ENCODE measurements around the gene AKAP13. TPM values are rescaled to one million over a fixed set of nuclear protein-coding genes. Genes with fewer than 3 reads are reported as not detected.

AKAP13 gene
- polyA plus RNA-seq, 1 donor from 2014 or later, result 10.0 TPM

- no peaks in the 10 kb centered on the region for H3K36me3 ChIP-seq (ENCODE audit: insufficient read depth, low read length)
- no peaks in the 10 kb centered on the region for H3K9me3 ChIP-seq (ENCODE audit: low read length)
- H3K4me3 ChIP-seq (ENCODE audit: low read length), result no peak overlapping the region
- H3K9ac ChIP-seq (ENCODE audit: low read length), result no peak overlapping the region
- H2AFZ ChIP-seq (ENCODE audit: low read depth, low read length), result no peak overlapping the region
- no peaks in the 10 kb centered on the region for H3K9me2 ChIP-seq (ENCODE audit: insufficient read depth, low read length)
- H3K27me3 ChIP-seq (ENCODE audit: insufficient read depth, low read depth, low read length), result no peaks in the 10 kb centered on the region
- H3K27ac ChIP-seq (ENCODE audit: low read length), result no peak overlapping the region
- no peak for TF ChIP-seq REST (IDR thresholded peaks at IDR 0.05; ENCODE audit: borderline replicate concordance)
- TF ChIP-seq SMC3 (conservative IDR thresholded peaks at IDR 0.05; ENCODE audit: poor library complexity), result no peak
- TF ChIP-seq RAD21 (conservative IDR thresholded peaks at IDR 0.05), result no peak
- no peak for TF ChIP-seq CTCF (IDR thresholded peaks at IDR 0.05; ENCODE audit: poor library complexity, severe bottlenecking)
- no peak for TF ChIP-seq MXI1 (conservative IDR thresholded peaks at IDR 0.05; ENCODE audit: poor library complexity, severe bottlenecking)
- no peak for TF ChIP-seq EZH2 (IDR thresholded peaks at IDR 0.05; ENCODE audit: borderline replicate concordance, insufficient read depth, low read length, poor library complexity, severe bottlenecking)
- TF ChIP-seq EP300 (conservative IDR thresholded peaks at IDR 0.05; ENCODE audit: poor library complexity, severe bottlenecking), result no peak
- TF ChIP-seq POLR2AphosphoS5 (IDR thresholded peaks at IDR 0.05), result no peak
- no peaks in the 10 kb centered on the region for H3F3A ChIP-seq (ENCODE audit: insufficient read depth, low read length, poor library complexity, severe bottlenecking)
- H3K79me2 ChIP-seq (replicated peaks; ENCODE audit: insufficient read depth, low read length), result no peaks in the 10 kb centered on the region
- no peaks in the 10 kb centered on the region for H4K20me1 ChIP-seq (ENCODE audit: insufficient read depth)
- H3K4me2 ChIP-seq (ENCODE audit: low read length), result no peak overlapping the region
Measured at GRCh38 chr15:85517086-85517485, 136.7 kb downstream of the AKAP13 start.

GRCh38 chr15:85518979-85519761 is 138.8 kb downstream of the AKAP13 start:
- Histone ChIP-seq H3K27me3 (ENCODE audit: insufficient read depth, low read depth, low read length) (no peaks in the 10 kb centered on the region), H4K20me1 (ENCODE audit: insufficient read depth) (no peaks in the 10 kb centered on the region), H3K9ac (ENCODE audit: low read length) (no peak overlapping the region), H3K79me2 (replicated peaks; ENCODE audit: insufficient read depth, low read length) (no peaks in the 10 kb centered on the region), H2AFZ (ENCODE audit: low read depth, low read length) (no peak overlapping the region), H3K4me2 (ENCODE audit: low read length) (no peak overlapping the region), H3K4me3 (ENCODE audit: low read length) (no peak overlapping the region), H3K27ac (ENCODE audit: low read length) (no peak overlapping the region), H3K36me3 (ENCODE audit: insufficient read depth, low read length) (no peaks in the 10 kb centered on the region), H3K9me3 (ENCODE audit: low read length) (no peaks in the 10 kb centered on the region), H3F3A (ENCODE audit: insufficient read depth, low read length, poor library complexity, severe bottlenecking) (no peaks in the 10 kb centered on the region), H3K9me2 (ENCODE audit: insufficient read depth, low read length) (no peaks in the 10 kb centered on the region)
- TF ChIP-seq REST (IDR thresholded peaks at IDR 0.05; ENCODE audit: borderline replicate concordance) (no peak), EZH2 (IDR thresholded peaks at IDR 0.05; ENCODE audit: borderline replicate concordance, insufficient read depth, low read length, poor library complexity, severe bottlenecking) (no peak)

Data from neural cell (in vitro differentiated cells).